GM19372 (cell line): Measurements from ENCODE around the gene MBD1.
"Not testable (repeated sequence)": the region's sequence is repeated elsewhere in the genome, so short reads cannot be mapped to it uniquely, and the experiment has no call there.

Experiments
- ATAC-seq: cut with Tn5 transposase; IDR thresholded peaks from one replicate; pipeline ENCODE4 v1.9.1; 2021; ENCODE audit warnings: mild to moderate bottlenecking, low read depth, moderate library complexity; ENCODE audit not compliant: unreplicated experiment

MBD1 gene

GRCh38 chr18:50281295-50281971, at the start of gene MBD1:
Gene MBD1, minus strand, starts transcription at chr18:50281523. Its CDS starts 1,531 bp downstream, at chr18:50279992.
- peak; percentile 90 for ATAC-seq

GRCh38 chr18:50330176-50330575, 48.9 kb upstream of the MBD1 start:
- ATAC-seq: no peak

DNA sequence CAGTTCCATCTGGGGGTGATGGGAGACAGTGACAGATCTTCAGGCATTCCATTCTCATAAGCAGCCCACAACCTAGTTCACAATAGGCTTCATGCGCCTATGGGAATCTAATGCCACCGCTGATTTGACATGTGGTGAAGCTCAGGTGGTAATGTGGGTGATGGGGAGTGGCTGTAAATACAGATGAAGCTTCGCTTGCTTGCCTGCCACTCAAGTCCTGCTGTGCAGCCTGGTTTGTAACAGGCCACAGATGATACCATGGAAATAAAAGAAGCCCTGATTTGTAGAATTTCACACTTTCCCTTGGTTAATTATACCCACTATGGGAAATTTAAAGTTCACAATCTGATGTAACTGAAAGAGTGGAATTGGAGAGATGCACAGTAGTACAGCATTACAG, 46.7 kb upstream of the MBD1 start:
- no peak for ATAC-seq

- ATAC-seq: no peak
Observed at GRCh38 chr18:50320719-50321118, 39.4 kb upstream of the MBD1 start.

- peak; percentile 64 for ATAC-seq
Observed at GRCh38 chr18:50315100-50315871, 34.0 kb upstream of the MBD1 start.

DNA sequence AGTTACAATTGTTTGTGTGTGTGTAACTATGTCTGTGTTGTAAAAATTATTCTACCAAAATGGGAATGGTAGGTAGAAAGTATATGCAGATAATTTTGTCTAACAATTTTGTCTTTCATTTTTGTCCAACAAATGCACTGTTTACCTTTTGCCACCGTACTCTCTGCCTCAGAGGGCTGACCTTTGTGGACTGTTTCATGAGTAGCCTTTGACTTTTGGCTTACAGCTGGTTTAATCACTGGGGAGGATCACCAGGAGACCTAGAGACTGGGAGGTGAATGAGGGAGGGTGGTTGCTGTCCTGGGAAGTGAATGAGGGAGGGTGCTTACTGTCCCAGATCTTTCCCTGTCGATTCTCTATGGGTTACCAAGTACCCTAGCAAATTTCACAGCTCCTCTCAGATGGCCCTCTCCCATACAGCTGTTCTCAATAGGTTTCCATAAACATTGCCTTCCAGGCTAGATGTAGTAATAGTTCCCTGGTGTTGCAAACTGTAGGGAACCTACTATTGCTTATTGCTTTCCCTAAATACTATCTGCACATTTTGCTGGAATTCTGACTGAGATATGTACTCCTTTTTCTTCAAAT, 32.6 kb upstream of the MBD1 start:
- ATAC-seq: no peak

- ATAC-seq: peak; percentile 14
Observed at GRCh38 chr18:50313031-50313607, 31.8 kb upstream of the MBD1 start.

DNA sequence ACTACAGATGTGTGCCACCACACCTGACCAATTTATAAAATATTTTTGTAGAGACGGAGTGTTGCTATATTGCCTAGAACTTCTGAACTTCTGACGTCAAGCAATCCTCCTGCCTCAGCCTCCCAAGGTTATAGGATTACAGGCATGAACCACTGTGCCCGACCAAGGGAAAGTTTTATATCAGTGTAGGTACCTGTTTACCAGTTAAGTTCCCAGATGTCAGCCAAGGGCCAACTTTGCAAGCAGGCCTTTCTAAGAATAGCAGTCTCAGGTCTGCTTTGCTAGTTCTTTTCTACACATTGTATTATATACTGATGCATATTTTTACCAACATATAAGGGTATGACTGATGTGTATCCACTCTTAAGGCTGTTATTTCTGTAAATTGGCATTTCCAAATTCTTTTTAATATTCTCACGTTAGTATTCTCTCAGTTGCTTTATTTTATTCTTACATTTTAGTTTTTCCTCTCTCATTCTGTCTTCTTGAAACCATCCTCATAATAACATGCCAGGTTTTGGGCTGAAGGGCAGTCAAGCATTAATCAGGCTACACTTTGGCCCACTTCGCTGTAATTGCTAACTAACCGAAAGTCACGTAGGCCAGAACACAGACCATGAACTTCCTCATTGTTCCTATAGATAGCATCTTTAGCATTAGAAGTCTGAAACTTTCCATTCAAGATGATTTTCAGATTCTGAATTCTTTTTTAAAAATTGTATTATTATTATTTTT, 31.1 kb upstream of the MBD1 start:
- peak; percentile 69 for ATAC-seq

- ATAC-seq: no peak
Observed at GRCh38 chr18:50311650-50312049, 30.3 kb upstream of the MBD1 start.

GRCh38 chr18:50310080-50310479, 28.8 kb upstream of the MBD1 start:
- no peak for ATAC-seq

- ATAC-seq: not testable (repeated sequence)
Observed at GRCh38 chr18:50308851-50309250, 27.5 kb upstream of the MBD1 start.

- ATAC-seq: peak; percentile 93
Observed at GRCh38 chr18:50307738-50308470, 26.6 kb upstream of the MBD1 start.

- ATAC-seq: no peak
Observed at GRCh38 chr18:50307400-50307737, 26.0 kb upstream of the MBD1 start.

GRCh38 chr18:50306944-50307343, 25.6 kb upstream of the MBD1 start:
- no peak for ATAC-seq

DNA sequence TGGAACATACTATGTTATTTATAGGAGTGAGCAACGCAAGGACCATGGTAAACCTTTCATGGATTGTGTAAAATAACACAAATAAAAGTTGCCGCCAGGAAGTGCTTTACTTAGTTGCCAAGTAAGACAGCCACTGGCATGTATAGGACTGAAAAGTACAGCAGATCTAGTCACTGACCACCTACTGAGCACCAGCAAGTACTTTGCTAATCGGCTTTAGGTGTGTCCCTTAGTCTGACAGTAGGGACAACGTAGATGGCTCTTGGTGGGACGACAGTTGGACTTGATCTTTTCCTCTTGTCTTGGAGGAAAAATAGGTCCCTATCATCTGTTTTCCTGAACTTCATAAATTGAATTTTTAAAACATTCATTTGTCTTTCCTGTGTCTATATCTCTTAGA, 19.8 kb upstream of the MBD1 start:
- no peak for ATAC-seq

GRCh38 chr18:50299626-50300388, 18.5 kb upstream of the MBD1 start:
- ATAC-seq: no peak

- ATAC-seq: no peak
Observed at GRCh38 chr18:50298443-50299284, 17.3 kb upstream of the MBD1 start.

GRCh38 chr18:50297621-50298442, 16.5 kb upstream of the MBD1 start:
- ATAC-seq: peak; percentile 100
